ENCODE measurements around the gene RESF1.

The RESF1 gene

DNA sequence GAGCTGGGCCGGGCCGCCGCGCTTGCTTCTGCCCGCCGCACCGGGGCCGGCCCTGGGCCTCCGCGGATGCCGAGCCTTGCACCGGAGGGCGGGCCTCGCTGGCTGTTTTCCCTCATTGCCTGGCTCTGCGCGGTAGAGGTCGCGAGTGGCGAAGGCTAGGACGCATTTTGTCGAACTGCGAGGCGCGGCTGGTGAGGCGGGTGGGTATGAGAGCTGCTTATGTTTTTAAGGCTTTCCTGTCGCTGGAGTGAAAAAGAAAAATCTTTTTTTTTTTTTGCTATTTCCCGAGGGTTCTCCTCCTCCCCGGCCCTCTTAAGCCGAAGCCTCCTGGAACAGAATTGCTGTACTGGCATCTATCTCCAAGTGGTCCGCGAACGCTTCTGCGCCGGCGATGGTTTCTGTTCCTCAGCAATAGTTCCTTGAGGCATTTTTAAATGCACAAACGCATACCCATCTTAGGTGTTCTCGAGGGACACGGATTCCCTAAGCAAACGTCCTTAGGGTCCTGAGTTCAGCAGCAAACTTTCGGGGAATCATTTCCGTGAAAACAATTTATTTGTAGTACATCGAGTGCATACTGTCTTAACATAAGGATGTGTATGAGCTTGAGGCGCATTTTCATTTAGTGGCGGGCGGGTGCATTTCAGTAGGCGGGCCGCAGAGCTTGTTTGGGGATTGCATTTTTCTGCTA lies 631 bp downstream of the RESF1 start:
- peak; percentile 67 for DNase-seq

DNA sequence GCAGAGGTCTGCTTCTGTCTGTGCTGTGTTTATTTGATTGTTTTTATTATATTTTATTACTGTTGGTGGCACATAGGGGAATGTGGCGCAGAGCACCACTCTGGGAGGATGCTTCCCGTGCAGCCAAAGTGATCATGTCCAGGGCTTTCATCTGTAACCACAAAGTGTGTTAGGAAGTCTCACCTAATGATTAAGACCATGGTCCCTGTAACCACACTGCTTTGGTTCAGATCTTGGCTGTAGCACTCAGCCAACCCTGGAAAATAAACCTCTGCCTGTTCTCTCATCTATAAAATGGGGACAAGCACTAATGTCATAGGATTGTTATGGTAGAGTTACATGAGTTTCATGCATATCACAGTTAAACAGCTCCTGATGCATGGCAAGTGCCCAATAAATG lies 1.9 kb downstream of the RESF1 start:
- no peak for DNase-seq

DNA sequence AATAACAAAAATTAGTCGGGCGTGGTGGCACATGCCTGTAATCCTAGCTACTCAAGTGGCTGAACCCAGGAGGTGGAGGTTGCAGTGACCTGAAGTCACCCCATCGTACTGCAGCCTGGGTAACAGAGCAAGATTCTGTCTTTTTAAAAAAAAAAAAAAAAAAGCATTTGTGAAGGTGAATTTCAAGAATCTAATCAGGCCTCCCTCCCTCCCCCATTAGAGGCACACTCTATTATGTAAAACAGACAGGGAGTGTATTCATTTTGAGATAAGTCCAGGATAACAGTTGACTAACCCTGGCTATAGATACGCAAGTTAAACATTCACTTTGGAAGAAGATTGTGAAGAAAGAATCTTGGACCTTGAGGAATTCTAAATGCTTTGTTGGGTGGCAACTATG lies 2.9 kb downstream of the RESF1 start:
- no peak for DNase-seq

DNA sequence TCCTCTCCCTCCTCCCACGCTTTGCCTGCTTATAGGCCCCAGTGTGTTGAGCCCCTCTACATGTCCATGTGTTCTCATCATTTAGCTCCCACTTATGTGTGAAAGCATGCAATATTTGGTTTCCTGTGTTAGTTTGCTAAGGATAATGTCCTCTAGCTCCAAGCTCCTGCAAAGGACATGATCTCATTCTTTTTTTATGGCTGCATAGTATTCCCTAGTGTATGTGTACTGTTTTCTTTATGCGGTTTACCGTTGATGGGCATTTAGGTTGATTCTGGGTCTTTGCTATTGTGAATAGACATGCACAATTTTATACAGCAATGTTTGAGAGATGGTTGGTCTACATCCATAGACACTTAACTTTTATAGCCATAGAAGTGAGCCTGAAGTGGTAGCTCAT lies 5.1 kb downstream of the RESF1 start:
- DNase-seq: no peak

DNA sequence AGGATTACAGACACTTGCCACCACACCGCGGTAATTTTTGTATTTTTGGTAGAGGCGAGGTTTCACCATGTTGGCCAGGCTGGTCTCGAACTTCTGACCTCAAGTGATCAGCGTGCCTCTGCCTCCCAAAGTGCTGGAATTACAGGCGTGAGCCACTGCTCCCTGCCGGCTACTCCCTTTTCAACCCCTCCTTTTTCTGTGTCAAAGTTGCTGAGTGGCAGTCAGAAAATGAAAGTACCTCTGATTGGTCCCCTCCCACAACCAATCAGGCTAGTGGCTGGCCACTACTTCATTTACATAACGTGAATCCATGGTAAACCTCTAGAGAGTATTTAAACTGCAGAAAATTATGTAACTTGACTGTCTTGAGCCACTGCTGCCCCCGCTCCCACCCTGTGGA lies 5.9 kb downstream of the RESF1 start:
- no peak for DNase-seq

DNA sequence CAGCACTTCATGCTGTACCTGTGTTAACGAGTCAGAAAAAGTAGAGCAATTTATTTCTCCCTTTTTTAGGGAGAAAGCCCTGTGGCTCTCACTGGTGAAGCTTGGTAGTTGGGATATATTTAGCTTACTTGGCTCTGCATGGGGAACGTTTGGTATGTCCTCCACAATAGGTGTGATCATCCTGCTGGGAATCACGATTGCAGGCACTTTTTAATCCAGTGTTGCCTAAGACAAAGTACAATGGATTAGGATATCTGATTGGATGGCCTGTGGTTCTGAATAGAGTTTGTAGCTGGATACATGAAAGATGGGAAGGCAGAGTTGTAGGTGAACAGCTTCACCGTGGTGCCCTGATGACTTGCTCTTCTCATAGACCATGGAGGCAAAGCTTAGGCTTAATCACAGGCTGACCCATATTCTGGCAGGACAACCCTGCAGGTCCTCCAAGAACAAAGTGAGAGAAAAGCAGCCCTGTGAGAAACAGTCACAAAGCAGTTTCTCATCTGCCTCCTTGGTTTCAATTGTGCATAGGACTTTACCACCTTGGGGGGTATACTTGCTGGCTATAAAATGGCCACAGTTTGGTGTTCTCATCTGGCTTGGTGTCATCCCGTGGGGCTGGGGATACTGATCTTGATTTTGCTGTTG lies 7.5 kb downstream of the RESF1 start:
- DNase-seq: no peak

DNA sequence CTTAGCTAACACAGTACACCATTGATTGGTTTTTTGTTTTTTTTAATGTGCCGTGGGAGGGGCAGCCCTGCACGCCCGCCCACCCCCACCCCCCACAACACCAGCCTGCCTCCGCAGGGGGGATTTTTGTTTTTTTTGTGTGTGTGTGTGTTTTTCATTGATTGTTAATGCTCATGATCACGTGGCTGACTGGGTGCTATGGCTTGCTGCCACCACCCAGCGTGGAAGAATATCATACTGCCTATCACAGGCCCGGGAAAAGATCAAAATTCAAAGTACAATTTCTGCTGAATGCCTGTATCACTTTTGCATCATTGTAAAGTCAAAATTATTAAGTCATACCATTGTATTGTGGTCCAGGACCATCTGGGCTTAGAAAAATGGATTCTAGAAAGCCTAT lies 8.3 kb downstream of the RESF1 start:
- no peak for DNase-seq

DNA sequence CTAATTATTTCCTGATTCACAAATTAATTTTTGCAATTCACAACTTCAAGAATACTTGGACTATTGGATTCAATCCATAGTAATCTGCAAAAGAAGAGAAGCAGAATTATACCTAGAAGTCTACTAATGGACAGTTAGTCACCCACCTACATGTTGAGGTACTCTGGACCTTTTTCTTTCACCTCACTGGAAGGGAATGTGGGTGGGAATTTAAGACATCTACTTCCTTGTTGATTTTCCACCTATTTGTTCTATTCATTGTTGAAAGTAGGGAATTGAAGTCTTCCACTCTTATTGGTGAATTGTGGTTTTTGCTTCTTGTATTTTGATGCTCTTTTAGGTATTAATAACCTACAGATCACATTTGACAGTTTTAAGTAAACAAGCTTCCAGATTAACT lies 11.0 kb downstream of the RESF1 start:
- no peak for DNase-seq

DNA sequence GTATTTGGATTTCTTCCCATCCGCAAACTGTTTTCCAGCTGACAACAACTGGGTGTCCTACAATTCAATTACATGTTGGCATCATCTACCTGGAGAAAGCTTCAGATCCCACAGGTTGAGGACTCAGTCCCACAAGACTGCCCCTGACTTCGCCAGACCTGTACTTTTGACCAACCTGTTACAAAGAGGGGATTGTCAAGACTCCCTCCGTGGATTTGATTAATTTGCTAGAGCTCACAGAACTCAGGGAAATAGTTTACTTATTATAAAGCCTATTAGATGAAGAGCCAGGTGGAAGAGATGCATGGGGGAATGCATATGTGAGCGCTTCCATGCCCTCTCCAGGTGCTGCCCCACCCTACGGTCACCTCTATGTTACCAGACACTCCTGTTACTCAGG lies 14.6 kb downstream of the RESF1 start:
- DNase-seq: no peak

DNA sequence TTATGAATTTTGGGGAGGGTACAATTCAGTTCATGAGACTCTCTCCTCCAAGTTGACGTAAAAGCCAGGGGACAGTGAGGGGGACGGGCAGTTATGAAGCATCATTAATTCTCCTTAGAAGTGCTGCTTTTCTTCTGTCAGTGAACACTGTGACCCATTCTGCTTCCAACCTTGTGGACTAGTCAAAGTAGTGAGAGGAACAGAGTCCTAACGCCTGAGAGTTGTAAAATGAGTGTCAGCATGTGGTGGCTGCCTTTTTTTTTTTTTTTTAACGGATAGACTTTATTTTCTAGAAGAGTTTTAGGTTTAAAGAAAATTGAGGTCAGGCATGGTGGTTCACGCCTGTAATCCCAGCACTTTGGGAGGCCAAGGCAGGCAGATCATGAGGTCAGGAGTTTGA lies 15.5 kb downstream of the RESF1 start:
- DNase-seq: no peak

DNA sequence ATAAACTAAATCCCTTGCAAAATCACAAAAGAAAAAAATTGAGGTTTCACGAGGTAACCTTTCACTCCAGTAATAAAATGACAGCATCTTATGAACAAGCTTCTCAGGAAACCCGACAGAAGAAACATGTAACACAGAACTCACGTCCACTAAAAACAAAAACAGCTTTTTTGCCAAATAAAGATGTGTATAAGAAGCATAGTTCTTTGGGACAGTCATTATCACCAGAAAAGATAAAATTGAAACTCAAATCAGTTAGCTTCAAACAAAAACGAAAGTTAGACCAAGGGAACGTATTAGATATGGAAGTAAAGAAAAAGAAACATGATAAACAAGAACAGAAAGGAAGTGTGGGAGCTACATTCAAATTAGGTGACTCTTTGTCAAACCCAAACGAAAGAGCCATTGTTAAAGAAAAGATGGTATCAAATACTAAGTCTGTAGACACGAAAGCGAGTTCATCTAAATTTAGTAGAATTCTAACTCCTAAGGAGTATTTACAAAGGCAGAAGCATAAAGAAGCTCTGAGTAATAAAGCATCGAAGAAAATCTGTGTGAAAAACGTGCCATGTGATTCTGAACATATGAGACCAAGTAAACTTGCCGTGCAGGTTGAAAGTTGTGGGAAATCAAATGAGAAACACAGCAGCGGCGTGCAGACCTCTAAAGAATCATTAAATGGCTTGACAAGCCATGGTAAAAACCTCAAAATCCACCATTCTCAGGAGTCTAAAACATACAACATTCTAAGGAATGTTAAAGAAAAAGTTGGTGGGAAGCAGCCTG lies 25.8 kb downstream of the RESF1 start:
- no peak for DNase-seq

DNA sequence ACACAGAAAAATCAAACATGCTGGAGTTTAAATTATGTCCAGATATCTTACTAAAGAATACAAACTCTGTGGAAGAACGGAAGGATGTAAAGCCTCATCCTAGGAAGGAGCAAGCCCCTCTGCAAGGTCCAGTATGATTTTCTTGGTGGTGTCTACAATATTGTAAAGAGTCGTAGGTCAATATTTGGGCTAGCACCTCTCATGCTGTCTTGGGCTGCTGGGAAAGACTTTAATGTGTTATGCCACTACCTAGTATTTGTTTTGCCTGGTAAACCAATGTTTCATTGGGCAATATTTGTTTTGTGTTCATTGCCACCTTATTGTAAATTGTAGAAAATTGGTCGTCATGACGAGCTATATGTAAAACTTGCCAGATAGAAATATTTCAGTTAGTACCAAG lies 26.6 kb downstream of the RESF1 start:
- DNase-seq: no peak

DNA sequence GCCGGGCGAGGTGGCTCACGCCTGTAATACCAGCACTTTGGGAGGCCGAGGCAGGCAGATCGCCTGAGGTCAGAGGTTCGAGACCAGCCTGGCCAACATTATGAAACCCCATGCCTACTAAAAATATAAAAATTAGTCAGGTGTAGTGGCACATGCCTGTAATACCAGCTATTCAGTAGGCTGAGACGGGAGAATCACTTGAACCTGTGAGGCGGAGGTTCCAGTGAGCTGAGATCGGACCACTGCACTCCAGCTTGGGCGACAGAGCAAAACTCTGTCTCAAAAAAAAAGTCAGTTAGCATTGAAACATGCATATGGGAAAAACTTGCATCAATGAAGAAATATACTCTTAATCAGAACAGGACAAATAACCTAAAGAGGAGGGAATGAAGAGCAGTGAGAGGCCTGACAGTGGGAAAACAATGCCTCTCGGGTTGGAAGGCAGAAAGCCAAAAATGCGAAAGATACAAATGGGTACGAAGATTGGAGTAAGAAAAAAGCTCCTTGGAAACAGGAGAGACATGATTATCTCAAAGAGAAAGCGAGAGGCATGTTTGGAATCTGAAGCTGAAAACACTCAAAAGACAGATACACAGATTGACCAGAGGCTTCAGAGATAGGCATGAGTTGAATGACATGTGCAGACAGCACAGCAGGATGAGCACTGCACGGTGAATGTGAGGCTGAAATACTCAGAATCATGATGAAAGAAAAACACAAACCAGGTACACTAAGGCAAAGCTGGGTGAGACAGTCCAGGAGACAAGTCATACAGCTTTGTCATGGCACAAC lies 30.6 kb downstream of the RESF1 start:
- no peak for DNase-seq

DNA sequence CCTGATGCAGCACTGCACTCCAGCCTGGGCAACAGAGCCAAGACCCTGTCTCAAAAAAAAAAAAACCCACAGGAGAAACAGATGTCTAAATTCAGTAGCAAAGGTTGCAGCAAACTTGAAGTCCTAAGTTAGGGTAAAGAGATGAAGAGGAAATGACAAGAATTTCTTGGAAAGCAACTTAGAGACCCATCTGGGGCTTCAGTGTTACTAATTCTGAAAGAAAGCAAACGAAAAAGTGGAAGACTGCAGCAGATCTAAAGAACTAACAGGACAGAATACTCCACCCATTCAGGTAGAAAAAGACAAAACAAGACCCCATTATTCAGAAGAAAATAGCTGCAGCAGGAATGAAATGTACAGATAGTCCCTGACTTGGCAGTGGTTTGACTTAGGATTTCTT lies 31.9 kb downstream of the RESF1 start:
- DNase-seq: no peak

DNA sequence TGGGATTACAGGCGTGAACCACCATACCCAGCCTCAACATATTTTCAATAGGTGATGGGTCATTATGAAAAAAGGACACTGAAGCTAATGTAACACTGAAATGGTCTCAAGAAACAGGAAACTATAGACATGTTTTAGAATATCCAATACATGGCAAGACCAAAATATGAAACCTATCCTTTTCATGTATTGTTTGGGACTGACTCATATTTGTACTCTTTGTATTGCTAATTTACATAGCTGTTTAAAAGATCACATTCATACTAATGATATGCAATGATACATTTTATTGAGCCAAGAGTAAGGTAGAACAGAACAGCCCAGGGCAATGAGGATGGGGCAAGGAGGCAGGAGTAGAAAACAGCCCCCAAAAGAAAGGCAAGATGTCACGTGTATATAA lies 32.6 kb downstream of the RESF1 start:
- no peak for DNase-seq

DNA sequence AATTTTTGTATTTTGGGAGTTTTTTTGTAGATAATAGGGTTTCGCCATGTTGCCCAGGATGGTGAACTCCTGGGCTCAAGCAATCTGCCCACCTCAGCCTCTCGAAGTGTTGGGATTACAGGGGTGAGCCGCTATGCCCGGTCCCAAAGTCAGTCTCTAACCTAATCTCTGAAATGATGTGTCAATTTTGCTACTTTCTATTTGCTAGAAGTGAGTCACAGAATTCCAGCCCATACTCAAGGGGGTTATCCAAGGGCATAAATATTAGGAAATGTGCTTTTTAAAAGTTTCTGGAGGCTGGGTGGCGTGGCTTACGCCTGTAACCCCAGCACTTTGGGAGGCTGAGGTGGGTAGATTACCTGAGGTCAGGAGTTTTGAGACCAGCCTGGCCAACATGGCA lies 40.5 kb downstream of the RESF1 start:
- DNase-seq: no peak

DNA sequence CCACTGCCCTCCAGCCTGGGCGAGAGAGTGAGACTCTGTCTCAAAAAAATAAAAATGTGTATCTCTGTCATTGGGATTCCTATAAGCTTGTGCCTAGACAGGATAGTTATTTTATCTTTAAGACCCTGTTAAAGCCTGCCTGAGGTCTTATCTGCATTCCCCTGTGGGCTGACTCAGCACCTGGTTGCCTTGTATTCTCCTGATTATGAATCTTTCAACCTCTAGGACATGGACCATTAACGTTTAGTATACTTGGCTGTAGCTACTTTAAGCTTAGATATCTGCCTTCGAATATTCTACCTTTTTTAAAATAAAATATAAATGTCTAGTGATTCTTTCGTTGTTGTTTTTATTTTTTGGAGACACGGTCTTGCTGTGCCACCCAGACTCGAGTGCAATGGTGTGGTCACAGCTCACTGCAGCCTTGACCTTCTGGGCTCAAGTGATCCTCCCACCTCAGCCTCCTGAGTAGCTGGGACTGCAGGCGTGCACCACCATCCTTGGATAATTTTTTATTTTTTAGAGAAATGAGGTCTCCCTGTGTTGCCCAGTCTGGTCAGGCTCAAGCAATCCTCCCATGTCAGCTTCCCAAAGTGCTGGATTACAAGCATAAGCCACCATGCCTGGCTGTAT lies 41.3 kb downstream of the RESF1 start:
- DNase-seq: no peak

DNA sequence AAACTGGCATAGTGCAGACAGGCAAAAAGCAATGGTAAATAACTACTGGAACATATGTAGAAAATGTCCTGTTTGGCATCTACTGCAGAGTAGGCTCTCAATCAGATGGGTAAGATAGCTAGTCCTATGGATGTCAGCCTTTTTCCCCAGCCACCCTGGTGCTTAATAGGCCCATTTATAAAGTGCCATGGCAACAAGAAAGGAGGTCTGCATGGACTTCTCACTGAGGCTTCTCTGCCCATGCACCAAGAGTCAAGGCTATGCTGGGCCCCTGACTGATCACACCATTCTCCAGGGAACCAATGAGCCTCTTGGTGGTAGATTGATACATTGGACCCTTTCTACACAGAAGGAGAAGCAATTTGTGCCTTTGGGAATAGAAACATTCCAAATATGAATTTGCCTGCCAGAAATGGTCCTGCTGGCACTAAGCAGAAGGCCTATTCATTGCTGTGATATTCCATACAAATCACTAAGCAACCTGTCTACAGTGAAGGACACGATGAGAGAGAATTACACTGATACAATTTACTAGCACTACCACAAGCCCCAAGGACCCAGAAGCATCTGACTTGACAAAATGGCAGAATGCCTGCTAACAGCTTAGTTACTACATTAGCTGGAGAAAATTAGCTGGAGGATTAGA lies 43.8 kb downstream of the RESF1 start:
- DNase-seq: no peak

DNA sequence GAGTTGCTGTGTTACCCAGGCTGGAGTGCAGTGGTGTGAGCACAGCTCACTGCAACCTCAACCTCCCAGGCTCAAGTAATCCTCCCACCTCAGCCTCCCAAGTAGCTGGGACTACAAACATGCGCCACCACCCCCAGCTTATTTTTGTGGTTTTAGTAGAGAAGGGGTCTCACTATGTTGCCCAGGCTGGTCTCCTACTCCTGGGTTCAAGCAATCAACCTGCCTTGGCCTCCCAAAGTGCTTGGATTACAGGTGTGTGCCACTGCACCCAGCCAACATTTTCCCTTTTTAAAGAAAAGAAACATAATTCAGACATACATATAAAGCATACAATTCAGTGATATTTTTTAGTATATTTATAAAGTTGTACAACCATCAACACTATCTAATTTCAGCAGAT lies 44.4 kb downstream of the RESF1 start:
- DNase-seq: no peak

DNA sequence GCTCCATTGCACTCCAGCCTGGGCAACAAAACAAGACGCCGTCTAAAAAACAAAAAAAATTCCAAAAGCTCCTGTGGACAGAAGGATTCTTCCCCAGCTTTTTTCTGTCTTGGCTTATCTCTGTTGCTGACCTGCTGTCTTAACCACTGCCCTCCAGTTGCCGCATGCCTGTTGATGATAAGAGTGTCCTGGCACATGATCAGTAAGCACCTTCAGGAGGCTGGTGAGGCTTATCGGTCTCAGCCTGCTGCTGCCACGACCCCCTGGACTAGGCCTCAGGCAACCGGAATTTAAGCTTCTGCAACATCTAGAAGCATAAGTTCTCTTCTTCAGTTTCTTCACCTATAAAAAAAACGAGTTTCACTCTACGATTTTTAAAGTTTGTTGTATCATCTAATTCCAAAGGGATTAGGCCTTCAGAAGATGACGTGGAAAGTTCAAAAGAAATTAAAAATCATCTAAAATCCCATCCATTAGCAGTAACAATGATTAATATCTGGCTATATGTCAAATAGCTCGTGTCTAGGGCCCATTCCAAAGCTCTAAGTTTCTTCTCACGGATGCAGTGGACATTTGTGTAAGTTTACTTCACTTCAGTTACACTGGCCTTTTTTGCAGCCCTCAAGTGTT lies 46.4 kb downstream of the RESF1 start:
- DNase-seq: no peak

All from stimulated activated CD4-positive, alpha-beta T cell treated with anti-CD3 and anti-CD28 coated beads, Interleukin-4, amount 100 ng/mL, for 1 hour (primary cell).